ENCODE measurements around the gene SOX10.

Gene SOX10

GRCh38 chr22:37929390-37929789, 55.0 kb downstream of the SOX10 start:
- no peak for DNase-seq

GRCh38 chr22:37927637-37927936, 56.8 kb downstream of the SOX10 start:
- no peak for DNase-seq

- no peak for DNase-seq
These were observed 57.4 kb downstream of the SOX10 start for GRCh38 chr22:37926771-37927636.

- no peak for DNase-seq
These were observed 58.0 kb downstream of the SOX10 start for GRCh38 chr22:37926358-37926757.

GRCh38 chr22:37925767-37926166, 58.6 kb downstream of the SOX10 start:
- DNase-seq, result no peak

GRCh38 chr22:37925330-37925729, 59.0 kb downstream of the SOX10 start:
- no peak for DNase-seq

- no peak for DNase-seq
These were observed 59.8 kb downstream of the SOX10 start for GRCh38 chr22:37924386-37925065.

- no peak for DNase-seq
These were observed 60.4 kb downstream of the SOX10 start for GRCh38 chr22:37923927-37924326.

All from NCI-H345 (cell line).